HepG2 (cell line): ENCODE data around the gene GSTM4. TPM values are rescaled to one million over a fixed set of nuclear protein-coding genes. Genes with fewer than 3 reads are reported as not detected.

ENCODE experiments used
- AGO1 ChIP-seq: fragments of 200-400 bp; formaldehyde crosslinking; IDR thresholded peaks from 2 replicates; pipeline ENCODE4 v1.6.1; 2017; ENCODE audit warnings: mild to moderate bottlenecking, low read depth, low read length, moderate library complexity; ENCODE audit not compliant: poor library complexity, severe bottlenecking
- GATAD2A ChIP-seq: IDR thresholded peaks from 2 replicates; pipeline ENCODE4 v1.6.1; 2016
- HNF4A ChIP-seq: sonication (generic); formaldehyde crosslinking; IDR thresholded peaks from 2 replicates; pipeline ENCODE4 v1.4.0; 2020; ENCODE audit warnings: missing genetic modification reagents
- KAT8 ChIP-seq: IDR thresholded peaks from 2 replicates; pipeline ENCODE4 v1.6.1; 2016; ENCODE audit warnings: missing genetic modification reagents, missing compliant biosample characterization
- LRRFIP1 ChIP-seq: sonication (generic); formaldehyde crosslinking; conservative IDR thresholded peaks from 2 replicates; pipeline ENCODE4 v1.4.0; 2020; ENCODE audit warnings: missing genetic modification reagents
- PITX1 ChIP-seq: sonication (generic); formaldehyde crosslinking; IDR thresholded peaks from 2 replicates; pipeline ENCODE4 v1.5.1; 2020; ENCODE audit warnings: mild to moderate bottlenecking, missing genetic modification reagents
- TIGD3 ChIP-seq: sonication (generic); formaldehyde crosslinking; IDR thresholded peaks from 2 replicates; pipeline ENCODE4 v1.5.1; 2020; ENCODE audit warnings: mild to moderate bottlenecking, missing genetic modification reagents, borderline replicate concordance
- ZGPAT ChIP-seq: IDR thresholded peaks from 2 replicates; pipeline ENCODE4 v1.6.1; 2016; ENCODE audit warnings: mild to moderate bottlenecking
- ZNF121 ChIP-seq: sonication (generic); formaldehyde crosslinking; IDR thresholded peaks from 2 replicates; pipeline ENCODE4 v1.5.0; 2020; ENCODE audit warnings: mild to moderate bottlenecking, missing genetic modification reagents
- ZNF180 ChIP-seq: sonication (generic); formaldehyde crosslinking; IDR thresholded peaks from 2 replicates; pipeline ENCODE4 v1.4.0; 2020; ENCODE audit warnings: low read depth, missing genetic modification reagents, borderline replicate concordance
- ZNF770 ChIP-seq: sonication (generic); formaldehyde crosslinking; IDR thresholded peaks from 2 replicates; pipeline ENCODE4 v1.5.0; 2020; ENCODE audit warnings: mild to moderate bottlenecking, missing genetic modification reagents
- polyA plus RNA-seq, 8 experiments: library from polyadenylated mRNA; depleted of rRNA in 3 of 8; stranded (reverse) in 7 of 8; unstranded in 1 of 8; fragments of >200 nt; fragmentation: Illumina TruSeq in 4 of 8; extraction: Trizol in 4 of 8; gene quantifications; 2 replicates each; pipeline versions ENCODE4 v1.2.1 to v1.2.3, GENCODE V29; 2011 to 2016; ENCODE audit warnings: low read depth in 4 of 8, missing spikeins in 1 of 8, mixed read lengths in 1 of 8; ENCODE audit not compliant: insufficient read depth in 1 of 8
- total RNA-seq, 5 experiments: library from RNA; depleted of rRNA; stranded (reverse); fragments of >200 nt; fragmentation: Illumina TruSeq; extraction: Trizol; gene quantifications; 2 replicates each; pipeline ENCODE4 v1.2.3, GENCODE V29; 2016; ENCODE audit warnings: low read depth in 1 of 5
- TF ChIP-seq, protein P1 (sequence below): IDR thresholded peaks from 2 replicates; pipeline ENCODE4 v1.6.1; 2016; ENCODE audit warnings: missing biosample characterization, missing genetic modification reagents, low read depth

The GSTM4 gene
- total and polyA plus RNA-seq, 2 of the 13 experiments (the other 11 are each of a cell fraction or from before 2014, with no cell fraction given): 25.3 to 40.8 TPM

GRCh38 chr1:109655615-109656519, at the start of gene GSTM4 (continued):
- no peak for TF ChIP-seq TIGD3 (CRISPR knock-in tag)
- TF ChIP-seq GATAD2A (CRISPR knock-in tag): peak; percentile 52
- peak; percentile 98 for TF ChIP-seq ZNF121 (CRISPR knock-in tag)
- peak; percentile 81 for TF ChIP-seq KAT8 (CRISPR knock-in tag)
- no peak for TF ChIP-seq AGO1
- no peak; the same call in 1 of the 2 replicates for TF ChIP-seq ZNF770 (CRISPR knock-in tag)
- TF ChIP-seq HNF4A: peak; percentile 85
- TF ChIP-seq LRRFIP1 (CRISPR knock-in tag): no peak
- no peak for TF ChIP-seq ZNF180 (CRISPR knock-in tag)
- TF ChIP-seq, protein P1, sequence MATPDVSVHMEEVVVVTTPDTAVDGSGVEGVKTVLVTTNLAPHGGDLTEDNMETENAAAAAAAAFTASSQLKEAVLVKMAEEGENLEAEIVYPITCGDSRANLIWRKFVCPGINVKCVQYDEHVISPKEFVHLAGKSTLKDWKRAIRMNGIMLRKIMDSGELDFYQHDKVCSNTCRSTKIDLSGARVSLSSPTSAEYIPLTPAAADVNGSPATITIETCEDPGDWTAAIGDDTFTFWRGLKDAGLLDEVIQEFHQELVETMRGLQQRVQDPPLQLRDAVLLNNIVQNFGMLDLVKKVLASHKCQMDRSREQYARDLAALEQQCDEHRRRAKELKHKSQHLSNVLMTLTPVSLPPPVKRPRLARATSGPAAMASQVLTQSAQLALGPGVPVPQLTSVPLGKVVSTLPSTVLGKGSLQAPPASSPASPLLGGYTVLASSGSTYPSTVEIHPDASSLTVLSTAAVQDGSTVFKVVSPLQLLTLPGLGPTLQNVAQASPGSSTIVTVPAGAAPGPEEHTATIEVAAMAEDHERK (CRISPR knock-in tag): no peak
- TF ChIP-seq ZGPAT (CRISPR knock-in tag): peak; percentile 91
- TF ChIP-seq PITX1 (CRISPR knock-in tag): peak; percentile 42
